ENCODE data around the gene AKT2.

DNA sequence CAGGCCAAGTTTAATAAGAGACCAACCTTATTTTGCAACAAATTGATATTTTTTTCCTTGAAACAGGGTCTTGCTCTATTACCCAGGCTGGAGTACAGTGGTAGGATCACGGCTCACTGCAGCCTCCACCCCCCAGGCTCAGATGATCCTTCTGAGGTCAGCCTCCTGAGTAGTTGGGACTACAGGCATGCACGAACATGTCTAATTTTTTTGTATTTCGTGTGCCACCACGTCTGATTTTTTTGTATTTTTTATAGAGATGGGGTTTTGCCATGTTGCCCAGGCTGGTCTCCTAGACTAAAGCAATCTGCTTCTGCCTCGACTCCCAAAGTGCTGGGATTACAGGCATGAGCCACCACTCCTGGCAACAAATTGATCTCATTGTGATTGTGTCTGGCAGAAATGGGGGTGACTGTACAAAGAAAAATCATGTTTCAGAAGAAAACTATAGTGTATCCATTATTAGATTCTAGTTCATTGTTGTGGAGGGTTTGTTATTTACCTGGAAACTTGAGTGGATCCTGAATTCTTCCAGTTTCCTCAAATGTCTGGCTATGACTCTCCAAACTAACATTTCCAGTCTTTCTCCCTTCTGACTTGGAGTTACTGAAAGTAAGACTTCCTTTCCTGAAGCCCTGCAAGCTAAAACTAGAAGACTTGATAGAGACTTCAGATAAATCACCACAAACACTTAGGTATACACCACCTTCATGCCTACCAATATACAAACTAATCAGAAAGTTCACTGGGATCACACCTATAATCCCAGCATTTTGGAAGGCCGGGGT, 17.3 kb upstream of the AKT2 start:
- TF ChIP-seq CTCF (IDR thresholded peaks at IDR 0.05) (no peak), POLR2A (IDR thresholded peaks at IDR 0.05) (no peak)
